A549 (cell line): ENCODE measurements around the gene CIAO3.
A peak's percentile ranks its signal among the peaks of the same experiment; 100 is the strongest.

Source experiments
- CEBPB ChIP-seq, 2 experiments: fragments of >200 bp in 1 of 2; sonication (Bioruptor Twin) in 1 of 2; formaldehyde crosslinking in 1 of 2; IDR thresholded peaks; 2 replicates each; pipeline ENCODE4 v1.6.1; 2012 to 2016
- JUN ChIP-seq, 2 experiments: fragments of >200 bp; sonication (Bioruptor Twin); formaldehyde crosslinking; IDR thresholded peaks; 2 replicates in 1 of 2; 3 replicates in 1 of 2; pipeline ENCODE4 v1.6.1; 2016 to 2017
- JUNB ChIP-seq: fragments of >200 bp; sonication (Bioruptor Twin); formaldehyde crosslinking; IDR thresholded peaks from 2 replicates; pipeline ENCODE4 v1.6.1; 2016
- MYC ChIP-seq: IDR thresholded peaks from 2 replicates; pipeline ENCODE4 v1.6.1; 2012; ENCODE audit warnings: mild to moderate bottlenecking, inconsistent platforms, low read length, improper control_type of control experiment, borderline replicate concordance
- POLR2A ChIP-seq: IDR thresholded peaks from 2 replicates; pipeline ENCODE4 v1.6.1; 2012; ENCODE audit warnings: mild to moderate bottlenecking, low read length
- RNF2 ChIP-seq: fragments of 200-600 bp; sonication (generic); IDR thresholded peaks from 2 replicates; pipeline ENCODE4 v1.6.1; 2016; ENCODE audit warnings: low read depth, mild to moderate bottlenecking, antibody characterized with exemption, moderate library complexity, borderline replicate concordance
- ZFP36 ChIP-seq: fragments of 450-650 bp; IDR thresholded peaks from 2 replicates; pipeline ENCODE4 v1.6.1; 2014; ENCODE audit warnings: borderline replicate concordance; ENCODE audit not compliant: partially characterized antibody
- TF ChIP-seq, protein P1 (sequence below): fragments of >200 bp; sonication (Bioruptor Twin); formaldehyde crosslinking; IDR thresholded peaks from 3 replicates; pipeline ENCODE4 v1.5.1; 2016
- TF ChIP-seq, protein P2 (sequence below): fragments of 250-450 bp; sonication (Bioruptor Pico); IDR thresholded peaks from 2 replicates; pipeline ENCODE4 v1.5.0; 2020; ENCODE audit warnings: low read depth, mild to moderate bottlenecking, moderate library complexity
- TF ChIP-seq, protein P3 (sequence below): IDR thresholded peaks from 2 replicates; pipeline ENCODE4 v1.6.1; 2012

DNA sequence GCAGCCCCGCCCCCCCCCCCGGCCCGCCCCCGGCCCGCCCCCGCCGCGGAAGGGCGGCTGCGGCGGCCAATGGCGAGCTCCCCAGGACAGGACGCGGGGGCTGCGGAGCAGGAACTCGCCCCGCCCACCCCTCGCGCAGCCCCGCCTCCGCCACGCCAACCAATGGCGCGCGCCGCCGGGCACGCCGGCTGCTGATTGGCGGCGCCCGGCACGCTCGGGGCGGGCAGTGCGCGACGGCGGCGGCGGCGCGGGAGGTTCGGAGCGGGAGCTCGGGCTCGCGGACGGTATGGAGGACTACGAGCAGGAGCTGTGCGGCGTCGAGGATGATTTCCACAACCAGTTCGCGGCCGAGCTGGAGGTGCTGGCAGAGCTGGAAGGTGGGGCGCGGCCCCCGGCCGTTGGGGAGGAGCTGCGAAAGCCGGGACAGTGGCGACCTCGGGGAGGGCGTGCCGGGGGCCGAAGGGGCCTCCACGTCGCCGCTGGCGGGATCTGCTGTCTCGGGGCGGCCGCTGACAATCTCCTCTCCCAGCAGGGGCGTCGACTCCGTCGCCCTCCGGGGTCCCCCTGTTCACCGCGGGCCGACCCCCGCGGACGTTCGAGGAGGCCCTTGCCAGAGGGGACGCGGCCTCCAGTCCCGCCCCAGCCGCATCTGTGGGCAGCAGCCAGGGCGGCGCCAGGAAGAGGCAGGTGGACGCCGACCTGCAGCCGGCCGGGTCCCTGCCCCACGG lies 47.8 kb upstream of the CIAO3 start, which contains the start of gene CHTF18:
- TF ChIP-seq MYC (no peak), JUN (IDR thresholded peaks at IDR 0.05) (0 out of 5 replicates have a peak, but pooled peaks of 1 of the 2 experiments have one; percentile 42), ZFP36 (no peak), JUNB (no peak), RNF2 (no peak), POLR2A (peak; percentile 63), CEBPB (IDR thresholded peaks at IDR 0.05) (no peak)
- TF ChIP-seq, protein P1, sequence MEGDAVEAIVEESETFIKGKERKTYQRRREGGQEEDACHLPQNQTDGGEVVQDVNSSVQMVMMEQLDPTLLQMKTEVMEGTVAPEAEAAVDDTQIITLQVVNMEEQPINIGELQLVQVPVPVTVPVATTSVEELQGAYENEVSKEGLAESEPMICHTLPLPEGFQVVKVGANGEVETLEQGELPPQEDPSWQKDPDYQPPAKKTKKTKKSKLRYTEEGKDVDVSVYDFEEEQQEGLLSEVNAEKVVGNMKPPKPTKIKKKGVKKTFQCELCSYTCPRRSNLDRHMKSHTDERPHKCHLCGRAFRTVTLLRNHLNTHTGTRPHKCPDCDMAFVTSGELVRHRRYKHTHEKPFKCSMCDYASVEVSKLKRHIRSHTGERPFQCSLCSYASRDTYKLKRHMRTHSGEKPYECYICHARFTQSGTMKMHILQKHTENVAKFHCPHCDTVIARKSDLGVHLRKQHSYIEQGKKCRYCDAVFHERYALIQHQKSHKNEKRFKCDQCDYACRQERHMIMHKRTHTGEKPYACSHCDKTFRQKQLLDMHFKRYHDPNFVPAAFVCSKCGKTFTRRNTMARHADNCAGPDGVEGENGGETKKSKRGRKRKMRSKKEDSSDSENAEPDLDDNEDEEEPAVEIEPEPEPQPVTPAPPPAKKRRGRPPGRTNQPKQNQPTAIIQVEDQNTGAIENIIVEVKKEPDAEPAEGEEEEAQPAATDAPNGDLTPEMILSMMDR = no peak
- TF ChIP-seq, protein P2, sequence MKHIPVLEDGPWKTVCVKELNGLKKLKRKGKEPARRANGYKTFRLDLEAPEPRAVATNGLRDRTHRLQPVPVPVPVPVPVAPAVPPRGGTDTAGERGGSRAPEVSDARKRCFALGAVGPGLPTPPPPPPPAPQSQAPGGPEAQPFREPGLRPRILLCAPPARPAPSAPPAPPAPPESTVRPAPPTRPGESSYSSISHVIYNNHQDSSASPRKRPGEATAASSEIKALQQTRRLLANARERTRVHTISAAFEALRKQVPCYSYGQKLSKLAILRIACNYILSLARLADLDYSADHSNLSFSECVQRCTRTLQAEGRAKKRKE = 0 out of 2 replicates have a peak, but pooled peaks have one; percentile 10
- TF ChIP-seq, protein P3, sequence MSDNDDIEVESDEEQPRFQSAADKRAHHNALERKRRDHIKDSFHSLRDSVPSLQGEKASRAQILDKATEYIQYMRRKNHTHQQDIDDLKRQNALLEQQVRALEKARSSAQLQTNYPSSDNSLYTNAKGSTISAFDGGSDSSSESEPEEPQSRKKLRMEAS = peak; percentile 68
